Peyer's patch (tissue), 4 donors: ENCODE measurements around the gene HCN2. TPM values are rescaled to one million over a fixed set of nuclear protein-coding genes. Genes with fewer than 3 reads are reported as not detected.
A peak's percentile ranks its signal among the peaks of the same experiment; 100 is the strongest.

ENCODE experiments used
- DNase-seq, 3 donors: peaks; one replicate each; pipeline ENCODE4 v3.0.0-alpha.2; 2017 to 2019
- H3K27ac ChIP-seq, 4 donors: fragments of 200-600 bp; sonication (generic); one replicate each; pipeline ENCODE4 v1.5.1; 2016 to 2019
- H3K27me3 ChIP-seq, 2 donors: fragments of 200-600 bp; sonication (generic); one replicate each; pipeline ENCODE4 v1.5.1; 2019
- H3K36me3 ChIP-seq, 3 donors: fragments of 200-600 bp; sonication (generic); one replicate each; pipeline ENCODE4 v1.5.1; 2016 to 2019
- H3K4me1 ChIP-seq, 4 donors: fragments of 200-600 bp; sonication (generic); one replicate each; pipeline ENCODE4 v1.5.1; 2016 to 2019
- H3K4me3 ChIP-seq, 4 donors: fragments of 200-600 bp; sonication (generic); 1 replicate in 3 of 4; 2 replicates in 1 of 4; pipeline ENCODE4 v1.5.1; 2016 to 2019; ENCODE audit warnings: mild to moderate bottlenecking in 1 of 4
- H3K9me3 ChIP-seq, 4 donors: fragments of 200-600 bp; sonication (generic); one replicate each; pipeline ENCODE4 v1.5.1; 2016 to 2019; ENCODE audit warnings: mild to moderate bottlenecking in 1 of 4
- CTCF ChIP-seq, 6 experiments: fragments of 450-650 bp in 4 of 6; fragments of 200-600 bp in 2 of 6; sonication (generic) in 1 of 6; IDR thresholded peaks; one replicate each; pipeline ENCODE4 v1.5.1; 2017 to 2019; ENCODE audit warnings: antibody characterized with exemption in 6 of 6, mild to moderate bottlenecking in 3 of 6, moderate library complexity in 1 of 6
- POLR2A ChIP-seq, 2 donors: fragments of 450-650 bp; IDR thresholded peaks; one replicate each; pipeline ENCODE4 v1.5.1; 2017; ENCODE audit warnings: antibody characterized with exemption in 2 of 2, mild to moderate bottlenecking in 2 of 2, moderate library complexity in 2 of 2
- total RNA-seq, 4 donors: library from RNA; depleted of rRNA; stranded (reverse); fragments of >200 nt; gene quantifications; one replicate each; pipeline ENCODE4 v1.1.0, GENCODE V29; 2016

HCN2 gene
- total RNA-seq, 4 donors from 2014 or later, result not detected

GRCh38 chr19:661427-662196 lies 71.9 kb downstream of the HCN2 start:
- Histone ChIP-seq H3K27me3 (no peaks in the 10 kb centered on the region), H3K27ac (peak overlapping the region; percentile 94 to 99 (median 98)), H3K9me3 (no peaks in the 10 kb centered on the region), H3K4me3 (peak overlapping the region; percentile 96 to 100 (median 98)), H3K36me3 (peaks cover 0 to 7% (median 0%) of the 10 kb centered on the region in 3 donors), H3K4me1 (peaks cover 4 to 68% (median 43%) of the 10 kb centered on the region in 4 donors)
- DNase-seq, result peak; percentile 73 to 85 (median 79)
- no peak for TF ChIP-seq CTCF (IDR thresholded peaks at IDR 0.05)
- no peak for TF ChIP-seq POLR2A (IDR thresholded peaks at IDR 0.05)

- peak overlapping the region; percentile 94 to 99 (median 98) for H3K27ac ChIP-seq
- peak in 1 of 2 donors; percentile 34 for TF ChIP-seq POLR2A (IDR thresholded peaks at IDR 0.05)
- TF ChIP-seq CTCF (IDR thresholded peaks at IDR 0.05), result no peak
- peaks cover 4 to 63% (median 41%) of the 10 kb centered on the region in 4 donors for H3K4me1 ChIP-seq
- no peaks in the 10 kb centered on the region for H3K27me3 ChIP-seq
- DNase-seq, result peak; percentile 83 to 89 (median 84)
- no peaks in the 10 kb centered on the region for H3K9me3 ChIP-seq
- peak overlapping the region; percentile 96 to 100 (median 98) for H3K4me3 ChIP-seq
- H3K36me3 ChIP-seq, result peaks cover 0 to 7% (median 0%) of the 10 kb centered on the region in 3 donors
Observed at GRCh38 chr19:662207-662961, 72.7 kb downstream of the HCN2 start.

- peaks cover 4 to 56% (median 34%) of the 10 kb centered on the region in 4 donors for H3K4me1 ChIP-seq
- H3K27ac ChIP-seq, result peak within 1 kb of the TSS; percentile 94 to 99 (median 98)
- DNase-seq, result peak; percentile 89 to 98 (median 97)
- TF ChIP-seq POLR2A (IDR thresholded peaks at IDR 0.05) (peak; percentile 80 to 85), CTCF (IDR thresholded peaks at IDR 0.05) (no peak)
- peak within 1 kb of the TSS; percentile 96 to 100 (median 98) for H3K4me3 ChIP-seq
- peaks cover 0 to 7% (median 0%) of the 10 kb centered on the region in 3 donors for H3K36me3 ChIP-seq
- no peaks in the 10 kb centered on the region for H3K27me3 ChIP-seq
- no peaks in the 10 kb centered on the region for H3K9me3 ChIP-seq
Observed at GRCh38 chr19:662962-663681, 73.4 kb downstream of the HCN2 start, which contains the start of gene RNF126. RNF126 (minus strand) TSS chr19:663214; CDS start chr19:663121, 93 bp downstream.

- Histone ChIP-seq H3K36me3 (peaks cover 0 to 2% (median 0%) of the 10 kb centered on the region in 3 donors), H3K4me1 (peaks cover 4 to 50% (median 28%) of the 10 kb centered on the region in 4 donors), H3K27ac (peak overlapping the region; percentile 87 to 98 (median 96)), H3K4me3 (peak overlapping the region; percentile 96 to 100 (median 98)), H3K9me3 (no peaks in the 10 kb centered on the region), H3K27me3 (no peaks in the 10 kb centered on the region)
- DNase-seq, result no peak
- TF ChIP-seq CTCF (IDR thresholded peaks at IDR 0.05) (no peak), POLR2A (IDR thresholded peaks at IDR 0.05) (no peak)
Observed at GRCh38 chr19:663682-664117, 74.0 kb downstream of the HCN2 start.

GRCh38 chr19:664913-665443 lies 75.3 kb downstream of the HCN2 start:
- Histone ChIP-seq H3K9me3 (peaks cover 0 to 3% (median 0%) of the 10 kb centered on the region in 4 donors), H3K4me3 (peak overlapping the region in 2 of 4 donors; percentile 21 to 29), H3K27ac (peak overlapping the region in 1 of 4 donors; percentile 38), H3K27me3 (no peaks in the 10 kb centered on the region), H3K36me3 (no peaks in the 10 kb centered on the region), H3K4me1 (peaks cover 4 to 38% (median 20%) of the 10 kb centered on the region in 4 donors)
- peak; percentile 87 to 96 (median 92) for TF ChIP-seq CTCF (IDR thresholded peaks at IDR 0.05)
- TF ChIP-seq POLR2A (IDR thresholded peaks at IDR 0.05), result no peak
- DNase-seq, result peak; percentile 67 to 89 (median 86)
